ENCODE results near the gene SLC7A6OS.

Gene SLC7A6OS

GRCh38 chr16:68356249-68356918, 45.6 kb upstream of the SLC7A6OS start:
- TF ChIP-seq CTCF (IDR thresholded peaks at IDR 0.05; ENCODE audit: extremely low read depth, missing control alignments) = no peak
- peak; percentile 89 for DNase-seq (ENCODE audit: low spot score)

GRCh38 chr16:68355447-68356248, 44.9 kb upstream of the SLC7A6OS start:
- TF ChIP-seq CTCF (IDR thresholded peaks at IDR 0.05; ENCODE audit: extremely low read depth, missing control alignments) = no peak
- no peak for DNase-seq (ENCODE audit: low spot score)

DNA sequence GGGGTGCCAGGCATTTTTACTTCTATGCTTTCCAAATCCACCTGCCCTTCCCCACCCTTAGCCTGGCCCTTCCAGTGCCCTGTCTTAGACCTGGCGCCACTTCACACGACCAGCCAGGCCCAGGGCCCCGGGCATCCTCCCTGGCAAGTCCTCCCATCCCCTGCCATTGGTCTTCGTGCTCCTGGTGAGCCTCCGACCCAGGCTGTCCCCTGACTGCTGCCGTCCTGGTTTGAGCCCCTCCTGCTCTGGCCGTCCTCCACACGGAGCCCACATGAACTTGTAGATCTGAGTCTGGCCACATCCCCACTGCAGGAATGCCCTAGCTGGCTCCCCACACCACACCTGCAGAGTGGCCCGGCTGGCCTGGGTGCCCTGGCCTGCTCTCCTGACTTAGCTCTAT, 44.1 kb upstream of the SLC7A6OS start:
- TF ChIP-seq CTCF (IDR thresholded peaks at IDR 0.05; ENCODE audit: extremely low read depth, missing control alignments) = no peak
- no peak for DNase-seq (ENCODE audit: low spot score)

- DNase-seq (ENCODE audit: low spot score) = no peak
- no peak for TF ChIP-seq CTCF (IDR thresholded peaks at IDR 0.05; ENCODE audit: extremely low read depth, missing control alignments)
Observed at GRCh38 chr16:68353366-68353765, 42.6 kb upstream of the SLC7A6OS start.

DNA sequence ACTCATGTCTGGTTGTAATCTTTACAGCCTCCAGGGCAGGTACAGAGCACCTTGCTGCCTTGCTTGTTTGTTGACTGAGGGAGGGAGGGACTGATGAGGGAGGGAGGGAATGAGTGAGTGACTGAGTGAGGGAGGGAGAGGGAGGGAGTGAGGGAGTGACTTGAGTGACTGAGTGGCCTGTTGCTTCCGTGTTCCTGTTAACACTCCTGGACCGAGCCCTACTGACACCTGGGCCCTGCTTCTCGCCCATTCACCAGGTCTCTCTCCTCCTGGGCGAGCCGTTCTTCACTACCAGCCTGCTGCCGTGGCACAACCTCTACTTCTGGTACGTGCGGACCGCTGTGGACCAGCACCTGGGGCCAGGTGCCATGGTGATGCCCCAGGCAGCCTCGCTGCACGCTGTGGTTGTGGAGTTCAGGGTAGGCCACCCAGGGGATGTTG, 41.3 kb upstream of the SLC7A6OS start:
- DNase-seq (ENCODE audit: low spot score) = no peak
- no peak for TF ChIP-seq CTCF (IDR thresholded peaks at IDR 0.05; ENCODE audit: extremely low read depth, missing control alignments)

DNA sequence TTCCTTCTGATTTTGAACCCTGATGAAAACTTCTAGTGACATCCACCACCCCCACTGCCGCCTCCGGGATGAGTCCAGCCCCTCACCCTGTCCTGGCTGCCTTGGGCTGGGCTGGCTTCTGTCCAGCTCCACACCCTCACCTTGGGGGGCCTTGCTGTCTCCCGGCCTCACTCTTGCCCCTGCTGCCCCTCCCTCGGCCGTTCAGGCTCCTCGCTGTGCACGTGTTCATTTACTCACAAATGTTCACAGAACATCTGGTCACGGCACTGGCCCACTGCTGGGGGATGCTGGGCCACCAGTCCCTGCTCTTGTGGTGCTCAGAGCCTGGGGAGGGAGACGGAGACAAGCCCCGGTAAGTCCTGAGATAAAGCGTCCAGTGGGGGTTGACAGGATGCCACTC, 40.7 kb upstream of the SLC7A6OS start:
- no peak for DNase-seq (ENCODE audit: low spot score)
- TF ChIP-seq CTCF (IDR thresholded peaks at IDR 0.05; ENCODE audit: extremely low read depth, missing control alignments) = no peak

DNA sequence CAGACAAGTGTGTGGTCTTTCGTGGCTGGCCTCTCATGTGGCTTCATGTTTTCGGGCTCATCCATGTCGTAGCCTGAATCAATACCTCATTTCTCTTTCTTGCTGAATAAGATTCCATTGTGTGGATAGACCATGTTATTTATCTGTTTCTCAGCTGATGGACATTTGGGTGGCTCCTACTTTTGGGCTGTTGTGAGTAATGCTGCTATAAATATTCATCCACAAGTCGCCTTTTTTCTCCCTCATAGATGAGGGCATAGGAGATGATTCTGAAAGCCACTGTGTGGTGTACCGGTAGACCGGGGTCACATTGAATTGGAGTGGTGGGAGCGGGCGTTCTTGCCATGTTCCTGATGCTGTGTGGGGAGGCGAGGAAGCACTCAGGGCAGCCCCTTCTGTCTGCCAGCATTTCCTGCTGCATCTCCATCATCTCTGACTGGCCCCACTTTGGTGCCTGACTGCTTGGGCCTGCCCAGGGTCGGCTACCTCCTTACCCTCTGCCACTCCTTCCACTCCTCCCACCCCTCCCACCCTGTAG, 40.1 kb upstream of the SLC7A6OS start:
- TF ChIP-seq CTCF (IDR thresholded peaks at IDR 0.05; ENCODE audit: extremely low read depth, missing control alignments) = no peak
- DNase-seq (ENCODE audit: low spot score) = no peak

Data from GM20000 (cell line).